Mesothelial cell of epicardium (in vitro differentiated cells): ENCODE results near the gene TRAPPC10. TPM values are rescaled to one million over a fixed set of nuclear protein-coding genes. Genes with fewer than 3 reads are reported as not detected.

ENCODE experiments used
- DNase-seq, 2 experiments: peaks; one replicate each; pipeline ENCODE4 v3.0.0; 2021; ENCODE audit warnings: low spot score in 2 of 2; ENCODE audit not compliant: unreplicated experiment in 2 of 2
- H3K27ac Mint-ChIP-seq: 2 replicates; pipeline ENCODE4 v1.8.0; 2021; ENCODE audit warnings: mixed read lengths
- H3K27me3 Mint-ChIP-seq: 2 replicates; pipeline ENCODE4 v1.8.0; 2021; ENCODE audit warnings: low read depth, mixed read lengths
- H3K36me3 Mint-ChIP-seq: 2 replicates; pipeline ENCODE4 v1.8.0; 2021; ENCODE audit warnings: mixed read lengths
- H3K4me1 Mint-ChIP-seq: 2 replicates; pipeline ENCODE4 v1.8.0; 2021; ENCODE audit warnings: mixed read lengths
- H3K4me3 Mint-ChIP-seq: 2 replicates; pipeline ENCODE4 v1.8.0; 2021; ENCODE audit warnings: mild to moderate bottlenecking, moderate library complexity, mixed read lengths
- H3K9me3 Mint-ChIP-seq: 2 replicates; pipeline ENCODE4 v1.8.0; 2021; ENCODE audit warnings: mixed read lengths
- CTCF ChIP-seq: fragments of 200-600 bp; sonication (generic); IDR thresholded peaks from one replicate; pipeline ENCODE4 v1.5.0; 2021; ENCODE audit warnings: antibody characterized with exemption; ENCODE audit not compliant: unreplicated experiment
- total RNA-seq: library from RNA; stranded (reverse); gene quantifications from 3 replicates; pipeline ENCODE4 v1.2.1, GENCODE V29; 2021

The TRAPPC10 gene
- total RNA-seq, 1 donor from 2014 or later, result 34.5 TPM

GRCh38 chr21:44039828-44040227, 27.7 kb downstream of the TRAPPC10 start:
- DNase-seq, result no peak
- no peaks in the 10 kb centered on the region for H3K9me3 Mint-ChIP-seq
- H3K27ac Mint-ChIP-seq, result no peak overlapping the region
- no peak for TF ChIP-seq CTCF
- H3K27me3 Mint-ChIP-seq, result no peaks in the 10 kb centered on the region
- H3K4me1 Mint-ChIP-seq, result no peaks in the 10 kb centered on the region
- H3K4me3 Mint-ChIP-seq, result no peak overlapping the region
- H3K36me3 Mint-ChIP-seq, result peaks cover 18% of the 10 kb centered on the region

- Mint-ChIP-seq H3K4me1 (no peaks in the 10 kb centered on the region), H3K27me3 (no peaks in the 10 kb centered on the region), H3K9me3 (no peaks in the 10 kb centered on the region), H3K4me3 (no peak overlapping the region), H3K27ac (no peak overlapping the region), H3K36me3 (peaks cover 12% of the 10 kb centered on the region)
- TF ChIP-seq CTCF, result no peak
- DNase-seq, result no peak
Observed at GRCh38 chr21:44043613-44044012, 31.5 kb downstream of the TRAPPC10 start.

GRCh38 chr21:44046734-44047133, 34.6 kb downstream of the TRAPPC10 start:
- no peak overlapping the region for H3K27ac Mint-ChIP-seq
- no peak for DNase-seq
- peaks cover 12% of the 10 kb centered on the region for H3K36me3 Mint-ChIP-seq
- no peaks in the 10 kb centered on the region for H3K9me3 Mint-ChIP-seq
- H3K4me3 Mint-ChIP-seq, result no peak overlapping the region
- no peak for TF ChIP-seq CTCF
- no peaks in the 10 kb centered on the region for H3K27me3 Mint-ChIP-seq
- no peaks in the 10 kb centered on the region for H3K4me1 Mint-ChIP-seq

GRCh38 chr21:44047996-44048560, 36.0 kb downstream of the TRAPPC10 start:
- Mint-ChIP-seq H3K4me3 (no peak overlapping the region), H3K36me3 (peaks cover 15% of the 10 kb centered on the region), H3K9me3 (no peaks in the 10 kb centered on the region), H3K27ac (no peak overlapping the region), H3K27me3 (no peaks in the 10 kb centered on the region), H3K4me1 (no peaks in the 10 kb centered on the region)
- no peak for TF ChIP-seq CTCF
- DNase-seq, result no peak

GRCh38 chr21:44049182-44049581, 37.1 kb downstream of the TRAPPC10 start:
- no peaks in the 10 kb centered on the region for H3K9me3 Mint-ChIP-seq
- H3K27me3 Mint-ChIP-seq, result no peaks in the 10 kb centered on the region
- no peak for DNase-seq
- TF ChIP-seq CTCF, result no peak
- no peak overlapping the region for H3K27ac Mint-ChIP-seq
- peaks cover 10% of the 10 kb centered on the region for H3K36me3 Mint-ChIP-seq
- no peak overlapping the region for H3K4me3 Mint-ChIP-seq
- no peaks in the 10 kb centered on the region for H3K4me1 Mint-ChIP-seq

- H3K4me3 Mint-ChIP-seq, result no peak overlapping the region
- TF ChIP-seq CTCF, result no peak
- no peak for DNase-seq
- H3K36me3 Mint-ChIP-seq, result peaks cover 9% of the 10 kb centered on the region
- H3K27ac Mint-ChIP-seq, result no peak overlapping the region
- peaks cover 2% of the 10 kb centered on the region for H3K4me1 Mint-ChIP-seq
- H3K27me3 Mint-ChIP-seq, result no peaks in the 10 kb centered on the region
- H3K9me3 Mint-ChIP-seq, result no peaks in the 10 kb centered on the region
Observed at GRCh38 chr21:44049606-44050005, 37.5 kb downstream of the TRAPPC10 start.
